Stimulated activated CD8-positive, alpha-beta memory T cell treated with anti-CD3 and anti-CD28 coated beads, Interleukin-2, amount 100 ng/mL, for 1 hour (primary cell): ENCODE data around the gene OR52R1.
"Not testable (repeated sequence)": the region's sequence is repeated elsewhere in the genome, so short reads cannot be mapped to it uniquely, and the experiment has no call there.

ENCODE experiments used
- DNase-seq, 2 donors: peaks; one replicate each; pipeline ENCODE4 v3.0.0-alpha.2; 2020; ENCODE audit warnings: low read depth in 2 of 2

The OR52R1 gene

GRCh38 chr11:4804280-4804679, at the start of gene OR52R1:
Gene OR52R1 (minus strand): TSS chr11:4804380. CDS start chr11:4804380, 0 bp downstream.
- no peak for DNase-seq

- DNase-seq: no peak
Measured at GRCh38 chr11:4851033-4851432, 46.9 kb upstream of the OR52R1 start.

GRCh38 chr11:4848908-4849532, 44.8 kb upstream of the OR52R1 start, which contains the start of gene OR51S1:
Gene OR51S1 (minus strand): TSS chr11:4849208. CDS start chr11:4849208, 0 bp downstream.
- DNase-seq: no peak

GRCh38 chr11:4839851-4840549, 35.8 kb upstream of the OR52R1 start:
- DNase-seq: no peak

- DNase-seq: no peak
Measured at GRCh38 chr11:4830909-4831308, 26.7 kb upstream of the OR52R1 start.

- DNase-seq: no peak
Measured at GRCh38 chr11:4830346-4830745, 26.2 kb upstream of the OR52R1 start.

GRCh38 chr11:4826425-4826824, 22.2 kb upstream of the OR52R1 start:
- no peak for DNase-seq

GRCh38 chr11:4825132-4825531, 21.0 kb upstream of the OR52R1 start:
- DNase-seq: no peak

- DNase-seq: no peak
Measured at GRCh38 chr11:4821021-4821420, 16.8 kb upstream of the OR52R1 start, which contains the start of gene OR51F2. Gene OR51F2 (plus strand): TSS chr11:4821321. CDS start chr11:4821422, 101 bp downstream.

- DNase-seq: no peak
Measured at GRCh38 chr11:4809246-4809645, 5.1 kb upstream of the OR52R1 start.

GRCh38 chr11:4808476-4808875, 4.3 kb upstream of the OR52R1 start:
- no peak for DNase-seq

GRCh38 chr11:4801316-4801715, 2.9 kb downstream of the OR52R1 start:
- DNase-seq: not testable (repeated sequence)

- DNase-seq: no peak
Measured at GRCh38 chr11:4798427-4799183, 5.6 kb downstream of the OR52R1 start.

- no peak for DNase-seq
Measured at GRCh38 chr11:4797206-4797605, 7.0 kb downstream of the OR52R1 start.

GRCh38 chr11:4782454-4782853, 21.7 kb downstream of the OR52R1 start:
- no peak for DNase-seq

- DNase-seq: no peak
Measured at GRCh38 chr11:4769838-4770237, 34.3 kb downstream of the OR52R1 start, which contains the start of gene OR51F1. Gene OR51F1 (minus strand): TSS chr11:4769938. CDS start chr11:4769938, 0 bp downstream.

GRCh38 chr11:4768094-4768493, 36.1 kb downstream of the OR52R1 start:
- DNase-seq: no peak

- no peak for DNase-seq
Measured at GRCh38 chr11:4766420-4767043, 37.6 kb downstream of the OR52R1 start.

- DNase-seq: no peak
Measured at GRCh38 chr11:4763096-4763495, 41.1 kb downstream of the OR52R1 start.
